ENCODE measurements around the gene OTOGL.

DNA sequence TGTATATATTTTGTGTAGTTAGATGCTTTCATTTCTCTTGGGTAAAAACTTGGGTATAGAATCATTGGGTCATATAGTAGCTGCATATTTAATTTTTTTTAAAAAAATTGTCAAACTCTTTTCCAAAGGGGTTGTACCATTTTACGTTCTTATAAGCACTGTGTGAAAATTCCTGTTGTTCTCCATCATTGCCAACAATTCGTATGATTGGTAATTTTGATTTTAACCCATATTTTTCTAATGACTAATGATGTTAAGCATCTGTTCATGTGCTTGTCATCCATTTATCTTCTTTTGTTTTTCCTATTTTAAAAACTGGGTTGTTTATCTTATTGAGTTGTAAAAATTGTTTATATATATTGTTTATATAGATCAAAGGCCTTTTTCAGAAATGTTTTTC, 77.4 kb downstream of the OTOGL start:
- no peak for TF ChIP-seq ARNT (IDR thresholded peaks at IDR 0.05)
- no peak for TF ChIP-seq TARDBP (IDR thresholded peaks at IDR 0.05)
- no peak for TF ChIP-seq FOXM1 (IDR thresholded peaks at IDR 0.05; ENCODE audit: borderline replicate concordance)
- TF ChIP-seq FOXK2 (IDR thresholded peaks at IDR 0.05), result no peak
- TF ChIP-seq FOXA1 (IDR thresholded peaks at IDR 0.05), result no peak
- no peak for TF ChIP-seq SP1 (IDR thresholded peaks at IDR 0.05)
- TF ChIP-seq SUZ12 (IDR thresholded peaks at IDR 0.05), result no peak
- TF ChIP-seq HDGF (IDR thresholded peaks at IDR 0.05; ENCODE audit: borderline replicate concordance), result no peak
- no peak for TF ChIP-seq BHLHE40 (IDR thresholded peaks at IDR 0.05; ENCODE audit: borderline replicate concordance)
- TF ChIP-seq ELF4 (IDR thresholded peaks at IDR 0.05), result no peak
- TF ChIP-seq LEF1 (IDR thresholded peaks at IDR 0.05; ENCODE audit: borderline replicate concordance), result no peak

Measured in HEK293T (cell line).